GM23338 (cell line): Measurements from ENCODE around the gene QPCTL. TPM values are rescaled to one million over a fixed set of nuclear protein-coding genes. Genes with fewer than 3 reads are reported as not detected.

Experiments
- ATAC-seq: fragments of 200-7000 bp; cut with Tn5 transposase; 3 replicates; pipeline ENCODE4 v1.9.1; 2020
- DNase-seq: peaks from one replicate; pipeline ENCODE4 v3.0.0-alpha.2; 2015; ENCODE audit warnings: low spot score
- H2AFZ ChIP-seq: fragments of 200-600 bp; sonication (generic); 2 replicates; pipeline ENCODE4 v1.8.0; 2016; ENCODE audit warnings: antibody characterized with exemption, mild to moderate bottlenecking, moderate library complexity
- H3F3A ChIP-seq: fragments of 200-600 bp; sonication (generic); replicated peaks from 2 replicates; pipeline ENCODE4 v1.8.0; 2017; ENCODE audit warnings: antibody characterized with exemption, mixed run types, low read depth
- H3K27ac ChIP-seq: fragments of 200-600 bp; sonication (generic); 2 replicates; pipeline ENCODE4 v1.6.1; 2016; ENCODE audit warnings: low read depth
- H3K27me3 ChIP-seq: fragments of 200-600 bp; sonication (generic); 2 replicates; pipeline ENCODE4 v1.8.0; 2016; ENCODE audit warnings: mild to moderate bottlenecking, mixed run types, moderate library complexity; ENCODE audit not compliant: insufficient read depth
- H3K36me3 ChIP-seq: fragments of 200-600 bp; sonication (generic); 2 replicates; pipeline ENCODE4 v1.8.0; 2016; ENCODE audit warnings: mild to moderate bottlenecking; ENCODE audit not compliant: insufficient read depth
- H3K4me1 ChIP-seq: fragments of 200-600 bp; sonication (generic); 2 replicates; pipeline ENCODE4 v1.8.0; 2016; ENCODE audit warnings: mild to moderate bottlenecking, moderate library complexity; ENCODE audit not compliant: insufficient read depth
- H3K4me2 ChIP-seq: fragments of 200-600 bp; sonication (generic); 2 replicates; pipeline ENCODE4 v1.7.1; 2017; ENCODE audit warnings: mixed run types
- H3K4me3 ChIP-seq: fragments of 200-600 bp; sonication (generic); 2 replicates; pipeline ENCODE4 v1.6.1; 2016; ENCODE audit warnings: mixed run types
- H3K79me2 ChIP-seq: fragments of 200-600 bp; sonication (generic); replicated peaks from 2 replicates; pipeline ENCODE4 v1.8.0; 2017; ENCODE audit warnings: mild to moderate bottlenecking; ENCODE audit not compliant: insufficient read depth
- H3K9me2 ChIP-seq: fragments of 200-600 bp; sonication (generic); 2 replicates; pipeline ENCODE4 v1.8.0; 2017; ENCODE audit not compliant: insufficient read depth
- H4K20me1 ChIP-seq: fragments of 200-600 bp; sonication (generic); replicated peaks from 2 replicates; pipeline ENCODE4 v1.8.0; 2017; ENCODE audit warnings: mild to moderate bottlenecking; ENCODE audit not compliant: insufficient read depth
- H3K27ac Mint-ChIP-seq: 2 replicates; pipeline ENCODE4 v1.8.0; 2020; ENCODE audit warnings: inconsistent platforms, mild to moderate bottlenecking, moderate library complexity, mixed read lengths
- H3K27me3 Mint-ChIP-seq: 3 replicates; pipeline ENCODE4 v1.8.0; 2022; ENCODE audit warnings: low read depth, mild to moderate bottlenecking, moderate library complexity, mixed read lengths, inconsistent platforms; ENCODE audit not compliant: insufficient read depth, poor library complexity
- H3K36me3 Mint-ChIP-seq: 3 replicates; pipeline ENCODE4 v1.8.0; 2021; ENCODE audit warnings: low read depth, mild to moderate bottlenecking, inconsistent platforms, moderate library complexity, mixed read lengths
- H3K4me1 Mint-ChIP-seq: 3 replicates; pipeline ENCODE4 v1.8.0; 2020; ENCODE audit warnings: mild to moderate bottlenecking, inconsistent platforms, mixed read lengths
- H3K4me3 Mint-ChIP-seq: 3 replicates; pipeline ENCODE4 v1.8.0; 2021; ENCODE audit warnings: moderate library complexity, mild to moderate bottlenecking, inconsistent platforms, mixed read lengths
- H3K9me3 Mint-ChIP-seq: 3 replicates; pipeline ENCODE4 v1.8.0; 2020; ENCODE audit warnings: moderate library complexity, mild to moderate bottlenecking, inconsistent platforms, mixed read lengths
- CREB1 ChIP-seq: fragments of 250-450 bp; sonication (Bioruptor Pico); IDR thresholded peaks from 2 replicates; pipeline ENCODE4 v1.5.0; 2020; ENCODE audit warnings: low read depth, mild to moderate bottlenecking, moderate library complexity
- EZH2 ChIP-seq: fragments of 200-600 bp; sonication (generic); IDR thresholded peaks from one replicate; pipeline ENCODE4 v1.8.0; 2017; ENCODE audit warnings: antibody characterized with exemption, mild to moderate bottlenecking, low read depth; ENCODE audit not compliant: unreplicated experiment
- EZH2phosphoT487 ChIP-seq: fragments of 200-600 bp; sonication (generic); IDR thresholded peaks from one replicate; pipeline ENCODE4 v1.8.1; 2018; ENCODE audit warnings: antibody characterized with exemption; ENCODE audit not compliant: unreplicated experiment
- JUNB ChIP-seq: IDR thresholded peaks from one replicate; pipeline ENCODE4 v1.6.1; 2016; ENCODE audit warnings: antibody characterized with exemption; ENCODE audit not compliant: unreplicated experiment
- NANOG ChIP-seq: IDR thresholded peaks from 2 replicates; pipeline ENCODE4 v1.6.1; 2016; ENCODE audit warnings: antibody characterized with exemption, borderline replicate concordance
- POLR2AphosphoS5 ChIP-seq: IDR thresholded peaks from 2 replicates; pipeline ENCODE4 v1.6.1; 2016; ENCODE audit warnings: antibody characterized with exemption, low read depth
- STAT1 ChIP-seq: IDR thresholded peaks from one replicate; pipeline ENCODE4 v1.6.1; 2016; ENCODE audit warnings: antibody characterized with exemption; ENCODE audit not compliant: unreplicated experiment
- ZNF114 ChIP-seq: fragments of 250-450 bp; sonication (Bioruptor Pico); IDR thresholded peaks from 2 replicates; pipeline ENCODE4 v1.5.0; 2020; ENCODE audit warnings: mild to moderate bottlenecking, moderate library complexity
- ZNF331 ChIP-seq: fragments of 250-450 bp; sonication (Bioruptor Pico); IDR thresholded peaks from 2 replicates; pipeline ENCODE4 v1.5.0; 2020; ENCODE audit warnings: low read depth, mild to moderate bottlenecking, moderate library complexity
- polyA plus RNA-seq: library from polyadenylated mRNA; unstranded; fragments of >200 nt; fragmentation: Nextera tagmentation; extraction: Ambion mirVana; gene quantifications from 2 replicates; pipeline ENCODE4 v1.2.1, GENCODE V29; 2016
- total RNA-seq: library from RNA; depleted of rRNA; stranded (reverse); fragments of >200 nt; shearing (Covaris generic); gene quantifications from 2 replicates; pipeline ENCODE4 v1.2.3, GENCODE V29; 2014
- TF ChIP-seq, protein P1 (sequence below), 2 experiments: fragments of 200-600 bp in 1 of 2; sonication (generic) in 1 of 2; conservative IDR thresholded peaks; 2 replicates each; pipeline versions ENCODE4 v1.5.1 to v1.6.1; 2016 to 2017; ENCODE audit warnings: antibody characterized with exemption in 2 of 2, low read depth in 2 of 2, mild to moderate bottlenecking in 2 of 2, moderate library complexity in 1 of 2
- TF ChIP-seq, protein P2 (sequence below): IDR thresholded peaks from 2 replicates; pipeline ENCODE4 v1.6.1; 2016; ENCODE audit warnings: antibody characterized with exemption
- TF ChIP-seq, protein P3 (sequence below): IDR thresholded peaks from one replicate; pipeline ENCODE4 v1.6.1; 2018; ENCODE audit warnings: antibody characterized with exemption; ENCODE audit not compliant: unreplicated experiment
- TF ChIP-seq, protein P4 (sequence below): fragments of 250-450 bp; sonication (Bioruptor Pico); IDR thresholded peaks from 2 replicates; pipeline ENCODE4 v1.5.0; 2020; ENCODE audit warnings: mild to moderate bottlenecking, moderate library complexity

QPCTL gene
- total and polyA plus RNA-seq, 2 experiments from 2014 or later = 10.6 to 26.2 TPM

DNA sequence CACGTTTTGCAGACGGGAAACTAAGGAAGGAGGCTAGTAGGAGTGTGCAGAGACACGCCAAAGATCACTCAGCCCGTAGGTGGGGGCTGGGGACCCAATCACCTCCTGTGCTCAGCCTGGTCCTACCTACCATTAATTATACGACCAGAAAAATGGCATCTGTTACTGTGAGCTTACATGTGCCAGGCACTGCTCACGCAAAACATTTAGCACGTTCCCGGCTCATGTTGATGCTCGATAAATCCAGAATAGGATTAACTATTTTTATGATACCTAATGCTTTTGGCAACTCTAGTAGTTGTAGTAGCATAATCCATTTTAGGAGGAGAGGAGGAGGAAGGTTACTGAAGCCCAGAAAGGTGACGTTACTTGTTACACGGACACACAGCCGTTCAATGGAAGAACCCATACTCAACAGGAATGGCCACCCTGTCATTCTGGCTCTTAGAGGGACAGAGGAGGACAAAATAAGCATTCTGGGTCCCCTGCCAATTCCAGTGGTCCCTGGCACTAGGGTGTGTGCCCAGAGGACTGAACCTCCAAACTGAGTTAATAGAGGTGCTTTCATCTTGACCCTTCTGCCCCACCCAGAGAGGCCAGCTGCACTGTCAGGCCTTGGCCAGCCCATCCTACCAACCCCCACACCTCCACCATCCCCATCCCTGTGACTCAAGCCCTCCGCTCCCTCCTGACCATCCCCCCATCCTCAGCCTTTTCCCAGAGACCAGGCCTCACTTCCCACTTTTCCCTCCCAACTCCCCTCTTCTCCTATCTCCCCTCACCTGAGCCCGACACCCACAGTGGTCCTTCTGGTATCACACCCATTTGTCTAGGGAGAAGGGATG, 48.3 kb upstream of the QPCTL start:
- peaks cover 36% of the 10 kb centered on the region for H3K4me1 Mint-ChIP-seq

More for the DNA sequence above, 48.3 kb upstream of the QPCTL start:
- peak overlapping the region; percentile 90 for H3K4me3 Mint-ChIP-seq
- no peak for TF ChIP-seq JUNB
- no peak for TF ChIP-seq EZH2
- TF ChIP-seq EZH2phosphoT487 = no peak
- TF ChIP-seq, protein P1, sequence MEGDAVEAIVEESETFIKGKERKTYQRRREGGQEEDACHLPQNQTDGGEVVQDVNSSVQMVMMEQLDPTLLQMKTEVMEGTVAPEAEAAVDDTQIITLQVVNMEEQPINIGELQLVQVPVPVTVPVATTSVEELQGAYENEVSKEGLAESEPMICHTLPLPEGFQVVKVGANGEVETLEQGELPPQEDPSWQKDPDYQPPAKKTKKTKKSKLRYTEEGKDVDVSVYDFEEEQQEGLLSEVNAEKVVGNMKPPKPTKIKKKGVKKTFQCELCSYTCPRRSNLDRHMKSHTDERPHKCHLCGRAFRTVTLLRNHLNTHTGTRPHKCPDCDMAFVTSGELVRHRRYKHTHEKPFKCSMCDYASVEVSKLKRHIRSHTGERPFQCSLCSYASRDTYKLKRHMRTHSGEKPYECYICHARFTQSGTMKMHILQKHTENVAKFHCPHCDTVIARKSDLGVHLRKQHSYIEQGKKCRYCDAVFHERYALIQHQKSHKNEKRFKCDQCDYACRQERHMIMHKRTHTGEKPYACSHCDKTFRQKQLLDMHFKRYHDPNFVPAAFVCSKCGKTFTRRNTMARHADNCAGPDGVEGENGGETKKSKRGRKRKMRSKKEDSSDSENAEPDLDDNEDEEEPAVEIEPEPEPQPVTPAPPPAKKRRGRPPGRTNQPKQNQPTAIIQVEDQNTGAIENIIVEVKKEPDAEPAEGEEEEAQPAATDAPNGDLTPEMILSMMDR (conservative IDR thresholded peaks at IDR 0.05; ENCODE audit: low read depth in 2 of 2) = no peak
- no peak for TF ChIP-seq STAT1
- no peak for TF ChIP-seq ZNF114 (CRISPR knock-in tag)
- TF ChIP-seq NANOG = no peak
- TF ChIP-seq CREB1 (CRISPR knock-in tag) = no peak
- TF ChIP-seq ZNF331 = no peak
- TF ChIP-seq, protein P2, sequence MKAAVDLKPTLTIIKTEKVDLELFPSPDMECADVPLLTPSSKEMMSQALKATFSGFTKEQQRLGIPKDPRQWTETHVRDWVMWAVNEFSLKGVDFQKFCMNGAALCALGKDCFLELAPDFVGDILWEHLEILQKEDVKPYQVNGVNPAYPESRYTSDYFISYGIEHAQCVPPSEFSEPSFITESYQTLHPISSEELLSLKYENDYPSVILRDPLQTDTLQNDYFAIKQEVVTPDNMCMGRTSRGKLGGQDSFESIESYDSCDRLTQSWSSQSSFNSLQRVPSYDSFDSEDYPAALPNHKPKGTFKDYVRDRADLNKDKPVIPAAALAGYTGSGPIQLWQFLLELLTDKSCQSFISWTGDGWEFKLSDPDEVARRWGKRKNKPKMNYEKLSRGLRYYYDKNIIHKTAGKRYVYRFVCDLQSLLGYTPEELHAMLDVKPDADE = no peak
- TF ChIP-seq, protein P3, sequence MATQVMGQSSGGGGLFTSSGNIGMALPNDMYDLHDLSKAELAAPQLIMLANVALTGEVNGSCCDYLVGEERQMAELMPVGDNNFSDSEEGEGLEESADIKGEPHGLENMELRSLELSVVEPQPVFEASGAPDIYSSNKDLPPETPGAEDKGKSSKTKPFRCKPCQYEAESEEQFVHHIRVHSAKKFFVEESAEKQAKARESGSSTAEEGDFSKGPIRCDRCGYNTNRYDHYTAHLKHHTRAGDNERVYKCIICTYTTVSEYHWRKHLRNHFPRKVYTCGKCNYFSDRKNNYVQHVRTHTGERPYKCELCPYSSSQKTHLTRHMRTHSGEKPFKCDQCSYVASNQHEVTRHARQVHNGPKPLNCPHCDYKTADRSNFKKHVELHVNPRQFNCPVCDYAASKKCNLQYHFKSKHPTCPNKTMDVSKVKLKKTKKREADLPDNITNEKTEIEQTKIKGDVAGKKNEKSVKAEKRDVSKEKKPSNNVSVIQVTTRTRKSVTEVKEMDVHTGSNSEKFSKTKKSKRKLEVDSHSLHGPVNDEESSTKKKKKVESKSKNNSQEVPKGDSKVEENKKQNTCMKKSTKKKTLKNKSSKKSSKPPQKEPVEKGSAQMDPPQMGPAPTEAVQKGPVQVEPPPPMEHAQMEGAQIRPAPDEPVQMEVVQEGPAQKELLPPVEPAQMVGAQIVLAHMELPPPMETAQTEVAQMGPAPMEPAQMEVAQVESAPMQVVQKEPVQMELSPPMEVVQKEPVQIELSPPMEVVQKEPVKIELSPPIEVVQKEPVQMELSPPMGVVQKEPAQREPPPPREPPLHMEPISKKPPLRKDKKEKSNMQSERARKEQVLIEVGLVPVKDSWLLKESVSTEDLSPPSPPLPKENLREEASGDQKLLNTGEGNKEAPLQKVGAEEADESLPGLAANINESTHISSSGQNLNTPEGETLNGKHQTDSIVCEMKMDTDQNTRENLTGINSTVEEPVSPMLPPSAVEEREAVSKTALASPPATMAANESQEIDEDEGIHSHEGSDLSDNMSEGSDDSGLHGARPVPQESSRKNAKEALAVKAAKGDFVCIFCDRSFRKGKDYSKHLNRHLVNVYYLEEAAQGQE = no peak
- TF ChIP-seq, protein P4, sequence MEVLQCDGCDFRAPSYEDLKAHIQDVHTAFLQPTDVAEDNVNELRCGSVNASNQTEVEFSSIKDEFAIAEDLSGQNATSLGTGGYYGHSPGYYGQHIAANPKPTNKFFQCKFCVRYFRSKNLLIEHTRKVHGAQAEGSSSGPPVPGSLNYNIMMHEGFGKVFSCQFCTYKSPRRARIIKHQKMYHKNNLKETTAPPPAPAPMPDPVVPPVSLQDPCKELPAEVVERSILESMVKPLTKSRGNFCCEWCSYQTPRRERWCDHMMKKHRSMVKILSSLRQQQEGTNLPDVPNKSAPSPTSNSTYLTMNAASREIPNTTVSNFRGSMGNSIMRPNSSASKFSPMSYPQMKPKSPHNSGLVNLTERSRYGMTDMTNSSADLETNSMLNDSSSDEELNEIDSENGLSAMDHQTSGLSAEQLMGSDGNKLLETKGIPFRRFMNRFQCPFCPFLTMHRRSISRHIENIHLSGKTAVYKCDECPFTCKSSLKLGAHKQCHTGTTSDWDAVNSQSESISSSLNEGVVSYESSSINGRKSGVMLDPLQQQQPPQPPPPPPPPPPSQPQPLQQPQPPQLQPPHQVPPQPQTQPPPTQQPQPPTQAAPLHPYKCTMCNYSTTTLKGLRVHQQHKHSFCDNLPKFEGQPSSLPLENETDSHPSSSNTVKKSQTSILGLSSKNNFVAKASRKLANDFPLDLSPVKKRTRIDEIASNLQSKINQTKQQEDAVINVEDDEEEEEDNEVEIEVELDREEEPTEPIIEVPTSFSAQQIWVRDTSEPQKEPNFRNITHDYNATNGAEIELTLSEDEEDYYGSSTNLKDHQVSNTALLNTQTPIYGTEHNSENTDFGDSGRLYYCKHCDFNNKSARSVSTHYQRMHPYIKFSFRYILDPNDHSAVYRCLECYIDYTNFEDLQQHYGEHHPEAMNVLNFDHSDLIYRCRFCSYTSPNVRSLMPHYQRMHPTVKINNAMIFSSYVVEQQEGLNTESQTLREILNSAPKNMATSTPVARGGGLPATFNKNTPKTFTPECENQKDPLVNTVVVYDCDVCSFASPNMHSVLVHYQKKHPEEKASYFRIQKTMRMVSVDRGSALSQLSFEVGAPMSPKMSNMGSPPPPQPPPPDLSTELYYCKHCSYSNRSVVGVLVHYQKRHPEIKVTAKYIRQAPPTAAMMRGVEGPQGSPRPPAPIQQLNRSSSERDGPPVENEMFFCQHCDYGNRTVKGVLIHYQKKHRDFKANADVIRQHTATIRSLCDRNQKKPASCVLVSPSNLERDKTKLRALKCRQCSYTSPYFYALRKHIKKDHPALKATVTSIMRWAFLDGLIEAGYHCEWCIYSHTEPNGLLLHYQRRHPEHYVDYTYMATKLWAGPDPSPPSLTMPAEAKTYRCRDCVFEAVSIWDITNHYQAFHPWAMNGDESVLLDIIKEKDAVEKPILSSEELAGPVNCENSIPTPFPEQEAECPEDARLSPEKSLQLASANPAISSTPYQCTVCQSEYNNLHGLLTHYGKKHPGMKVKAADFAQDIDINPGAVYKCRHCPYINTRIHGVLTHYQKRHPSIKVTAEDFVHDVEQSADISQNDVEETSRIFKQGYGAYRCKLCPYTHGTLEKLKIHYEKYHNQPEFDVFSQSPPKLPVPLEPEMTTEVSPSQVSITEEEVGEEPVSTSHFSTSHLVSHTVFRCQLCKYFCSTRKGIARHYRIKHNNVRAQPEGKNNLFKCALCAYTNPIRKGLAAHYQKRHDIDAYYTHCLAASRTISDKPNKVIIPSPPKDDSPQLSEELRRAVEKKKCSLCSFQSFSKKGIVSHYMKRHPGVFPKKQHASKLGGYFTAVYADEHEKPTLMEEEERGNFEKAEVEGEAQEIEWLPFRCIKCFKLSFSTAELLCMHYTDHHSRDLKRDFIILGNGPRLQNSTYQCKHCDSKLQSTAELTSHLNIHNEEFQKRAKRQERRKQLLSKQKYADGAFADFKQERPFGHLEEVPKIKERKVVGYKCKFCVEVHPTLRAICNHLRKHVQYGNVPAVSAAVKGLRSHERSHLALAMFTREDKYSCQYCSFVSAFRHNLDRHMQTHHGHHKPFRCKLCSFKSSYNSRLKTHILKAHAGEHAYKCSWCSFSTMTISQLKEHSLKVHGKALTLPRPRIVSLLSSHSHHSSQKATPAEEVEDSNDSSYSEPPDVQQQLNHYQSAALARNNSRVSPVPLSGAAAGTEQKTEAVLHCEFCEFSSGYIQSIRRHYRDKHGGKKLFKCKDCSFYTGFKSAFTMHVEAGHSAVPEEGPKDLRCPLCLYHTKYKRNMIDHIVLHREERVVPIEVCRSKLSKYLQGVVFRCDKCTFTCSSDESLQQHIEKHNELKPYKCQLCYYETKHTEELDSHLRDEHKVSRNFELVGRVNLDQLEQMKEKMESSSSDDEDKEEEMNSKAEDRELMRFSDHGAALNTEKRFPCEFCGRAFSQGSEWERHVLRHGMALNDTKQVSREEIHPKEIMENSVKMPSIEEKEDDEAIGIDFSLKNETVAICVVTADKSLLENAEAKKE (CRISPR knock-in tag) = no peak
- TF ChIP-seq POLR2AphosphoS5 = no peak
- Histone ChIP-seq H3K27me3 (peaks cover 18% of the 10 kb centered on the region), H3K4me3 (peak overlapping the region; percentile 90), H2AFZ (peak overlapping the region; percentile 100), H3F3A (peaks cover 34% of the 10 kb centered on the region), H3K9me2 (no peaks in the 10 kb centered on the region), H4K20me1 (no peaks in the 10 kb centered on the region), H3K4me2 (peak overlapping the region; percentile 93), H3K79me2 (no peaks in the 10 kb centered on the region), H3K27ac (no peak overlapping the region), H3K4me1 (peaks cover 33% of the 10 kb centered on the region), H3K36me3 (no peaks in the 10 kb centered on the region)
- ATAC-seq (no peak), DNase-seq (no peak)
- H3K27ac Mint-ChIP-seq = no peak overlapping the region
- H3K27me3 Mint-ChIP-seq = peaks cover 35% of the 10 kb centered on the region
- H3K36me3 Mint-ChIP-seq = peaks cover 3% of the 10 kb centered on the region; the same call in 1 of the 3 replicates
- peaks cover 20% of the 10 kb centered on the region; the same call in 2 of the 3 replicates for H3K9me3 Mint-ChIP-seq
